Liver (tissue), 9 donors: ENCODE measurements around the gene BOD1L1. TPM values are rescaled to one million over a fixed set of nuclear protein-coding genes. Genes with fewer than 3 reads are reported as not detected.

Experiments
- DNase-seq: peaks from one replicate; pipeline ENCODE4 v3.0.0-alpha.2; 2017; ENCODE audit warnings: low spot score
- H3K27ac ChIP-seq, 2 donors: one replicate each; pipeline ENCODE4 v1.7.0; 2013; ENCODE audit warnings: inconsistent platforms in 2 of 2, low read length in 2 of 2, control low read depth in 1 of 2, low read depth in 1 of 2, mild to moderate bottlenecking in 1 of 2
- H3K27me3 ChIP-seq, 4 donors: one replicate each; pipeline versions ENCODE4 v1.6.1 to v1.7.0; 2013; ENCODE audit warnings: low read length in 3 of 4, inconsistent platforms in 1 of 4, mild to moderate bottlenecking in 1 of 4, moderate library complexity in 1 of 4; ENCODE audit not compliant: control insufficient read depth in 4 of 4, insufficient read depth in 4 of 4
- H3K36me3 ChIP-seq, 4 donors: one replicate each; pipeline versions ENCODE4 v1.6.1 to v1.7.0; 2013; ENCODE audit warnings: low read length in 3 of 4, mild to moderate bottlenecking in 3 of 4, low read depth in 1 of 4, moderate library complexity in 1 of 4; ENCODE audit not compliant: control insufficient read depth in 4 of 4, insufficient read depth in 3 of 4
- H3K4me1 ChIP-seq, 4 donors: one replicate each; pipeline versions ENCODE4 v1.6.1 to v1.7.0; 2013; ENCODE audit warnings: low read length in 3 of 4, mild to moderate bottlenecking in 3 of 4, moderate library complexity in 1 of 4; ENCODE audit not compliant: control insufficient read depth in 4 of 4, insufficient read depth in 4 of 4
- H3K4me3 ChIP-seq, 3 donors: one replicate each; pipeline versions ENCODE4 v1.6.1 to v1.7.0; 2013; ENCODE audit warnings: low read length in 3 of 3, control low read depth in 1 of 3, low read depth in 1 of 3, mild to moderate bottlenecking in 1 of 3
- H3K9ac ChIP-seq, 2 donors: one replicate each; pipeline ENCODE4 v1.7.0; 2013; ENCODE audit warnings: low read length in 2 of 2, mild to moderate bottlenecking in 2 of 2, moderate library complexity in 2 of 2, control low read depth in 1 of 2, low read depth in 1 of 2
- H3K9me3 ChIP-seq, 4 donors: one replicate each; pipeline versions ENCODE4 v1.6.1 to v1.7.0; 2013; ENCODE audit warnings: low read length in 3 of 4; ENCODE audit not compliant: control insufficient read depth in 4 of 4
- EGR1 ChIP-seq, 2 donors: IDR thresholded peaks; 2 replicates each; pipeline ENCODE4 v1.6.1; 2016 to 2018; ENCODE audit warnings: antibody characterized with exemption in 2 of 2, low read depth in 2 of 2
- FOXA1 ChIP-seq: IDR thresholded peaks from 2 replicates; pipeline ENCODE4 v1.6.1; 2016; ENCODE audit warnings: antibody characterized with exemption
- FOXA2 ChIP-seq: IDR thresholded peaks from 2 replicates; pipeline ENCODE4 v1.6.1; 2016; ENCODE audit warnings: antibody characterized with exemption
- HNF4A ChIP-seq, 2 donors: conservative IDR thresholded peaks; 2 replicates each; pipeline ENCODE4 v1.6.1; 2016; ENCODE audit warnings: antibody characterized with exemption in 2 of 2, mild to moderate bottlenecking in 2 of 2
- HNF4G ChIP-seq: IDR thresholded peaks from 2 replicates; pipeline ENCODE4 v1.6.1; 2016; ENCODE audit warnings: antibody characterized with exemption
- JUND ChIP-seq, 2 donors: IDR thresholded peaks; 2 replicates each; pipeline ENCODE4 v1.6.1; 2016; ENCODE audit warnings: antibody characterized with exemption in 2 of 2
- NR2F2 ChIP-seq: IDR thresholded peaks from 2 replicates; pipeline ENCODE4 v1.6.1; 2016; ENCODE audit warnings: antibody characterized with exemption
- RAD21 ChIP-seq, 2 donors: IDR thresholded peaks; 2 replicates each; pipeline ENCODE4 v1.6.1; 2016; ENCODE audit warnings: antibody characterized with exemption in 2 of 2, mild to moderate bottlenecking in 2 of 2
- SP1 ChIP-seq: IDR thresholded peaks from 2 replicates; pipeline ENCODE4 v1.6.1; 2018; ENCODE audit warnings: antibody characterized with exemption, mild to moderate bottlenecking
- TAF1 ChIP-seq: conservative IDR thresholded peaks from 2 replicates; pipeline ENCODE4 v1.6.1; 2016; ENCODE audit warnings: antibody characterized with exemption, mild to moderate bottlenecking
- YY1 ChIP-seq: IDR thresholded peaks from 2 replicates; pipeline ENCODE4 v1.6.1; 2016; ENCODE audit warnings: antibody characterized with exemption, mild to moderate bottlenecking
- ZBTB33 ChIP-seq: IDR thresholded peaks from 2 replicates; pipeline ENCODE4 v1.6.1; 2016; ENCODE audit warnings: antibody characterized with exemption
- WGBS: extraction: QIAGEN DNeasy Blood & Tissue Kit; methylation state at CpG from one replicate; pipeline ENCODE4 v1.1.7; 2013; 5-methylcytosine and 5-hydroxymethylcytosine counted together
- polyA plus RNA-seq, 2 donors: library from polyadenylated mRNA; stranded (reverse) in 1 of 2; unstranded in 1 of 2; fragments of 200-250 nt in 1 of 2; fragments of >200 nt in 1 of 2; fragmentation: Nextera tagmentation in 1 of 2; extraction: Ambion mirVana in 1 of 2; gene quantifications; one replicate each; pipeline versions ENCODE4 v1.2.1 to v1.2.3, GENCODE V29; 2013 to 2015
- total RNA-seq, 2 donors: library from RNA; depleted of rRNA; stranded (reverse); fragments of >200 nt; gene quantifications; one replicate each; pipeline ENCODE4 v1.2.3, GENCODE V29; 2014
- TF ChIP-seq, protein P1 (sequence below): IDR thresholded peaks from 2 replicates; pipeline ENCODE4 v1.6.1; 2016; ENCODE audit warnings: antibody characterized with exemption
- TF ChIP-seq, protein P2 (sequence below): fragments of 150-350 bp; IDR thresholded peaks from 2 replicates; pipeline ENCODE4 v1.5.1; 2017; ENCODE audit warnings: improper control_type of control experiment, low read depth, low read length; ENCODE audit not compliant: missing input control
- TF ChIP-seq, protein P3 (sequence below): IDR thresholded peaks from 2 replicates; pipeline ENCODE4 v1.6.1; 2016; ENCODE audit warnings: antibody characterized with exemption
- TF ChIP-seq, protein P4 (sequence below): IDR thresholded peaks from 2 replicates; pipeline ENCODE4 v1.6.1; 2016; ENCODE audit warnings: antibody characterized with exemption, mild to moderate bottlenecking
- donor health status: healthy.
- donor health status: healthy.
- donor health status: healthy.
- donor health status: healthy.
- donor health status: healthy.

BOD1L1 gene
- total and polyA plus RNA-seq, 4 donors = 4.1 to 19.2 (median 10.2) TPM

GRCh38 chr4:13605330-13605729 is 22.2 kb downstream of the BOD1L1 start (continued):
- TF ChIP-seq JUND (IDR thresholded peaks at IDR 0.05) (no peak), NR2F2 (no peak), HNF4G (no peak), SP1 (no peak), FOXA2 (no peak)
- TF ChIP-seq, protein P1, sequence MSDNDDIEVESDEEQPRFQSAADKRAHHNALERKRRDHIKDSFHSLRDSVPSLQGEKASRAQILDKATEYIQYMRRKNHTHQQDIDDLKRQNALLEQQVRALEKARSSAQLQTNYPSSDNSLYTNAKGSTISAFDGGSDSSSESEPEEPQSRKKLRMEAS = no peak

DNA sequence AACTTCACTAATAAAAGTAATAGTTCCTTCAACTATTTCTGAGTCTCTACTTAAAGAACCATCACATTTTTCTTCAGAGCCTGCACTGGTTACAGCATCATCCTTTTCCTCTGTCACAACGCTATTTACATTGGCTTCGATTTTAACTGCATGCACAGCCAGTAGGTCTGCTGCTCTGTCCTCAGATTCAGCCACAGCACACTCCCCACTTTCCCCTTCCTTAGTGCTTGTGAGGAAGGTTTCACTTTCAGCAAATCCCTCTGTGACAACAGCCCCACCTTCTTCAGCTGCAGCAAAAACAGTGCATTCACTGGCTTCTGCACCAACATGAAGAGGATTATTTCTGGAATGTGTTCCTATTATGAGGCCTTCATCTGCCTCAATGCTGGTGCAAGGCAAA is 25.7 kb downstream of the BOD1L1 start:
- WGBS = 94% methylated on average over 2 of the region's 2 CpGs
- no peak for DNase-seq
- Histone ChIP-seq H3K9ac (no peak overlapping the region), H3K4me3 (no peak overlapping the region), H3K9me3 (no peaks in the 10 kb centered on the region), H3K27ac (no peak overlapping the region), H3K4me1 (no peaks in the 10 kb centered on the region), H3K36me3 (peaks cover 6 to 54% (median 38%) of the 10 kb centered on the region in 4 donors), H3K27me3 (no peaks in the 10 kb centered on the region)
- TF ChIP-seq, protein P1 = no peak
- TF ChIP-seq TAF1 = no peak
- no peak for TF ChIP-seq JUND (IDR thresholded peaks at IDR 0.05)
- TF ChIP-seq RAD21 (IDR thresholded peaks at IDR 0.05) = no peak
- no peak for TF ChIP-seq ZBTB33
- TF ChIP-seq SP1 = no peak
- TF ChIP-seq YY1 = no peak
- TF ChIP-seq, protein P2, sequence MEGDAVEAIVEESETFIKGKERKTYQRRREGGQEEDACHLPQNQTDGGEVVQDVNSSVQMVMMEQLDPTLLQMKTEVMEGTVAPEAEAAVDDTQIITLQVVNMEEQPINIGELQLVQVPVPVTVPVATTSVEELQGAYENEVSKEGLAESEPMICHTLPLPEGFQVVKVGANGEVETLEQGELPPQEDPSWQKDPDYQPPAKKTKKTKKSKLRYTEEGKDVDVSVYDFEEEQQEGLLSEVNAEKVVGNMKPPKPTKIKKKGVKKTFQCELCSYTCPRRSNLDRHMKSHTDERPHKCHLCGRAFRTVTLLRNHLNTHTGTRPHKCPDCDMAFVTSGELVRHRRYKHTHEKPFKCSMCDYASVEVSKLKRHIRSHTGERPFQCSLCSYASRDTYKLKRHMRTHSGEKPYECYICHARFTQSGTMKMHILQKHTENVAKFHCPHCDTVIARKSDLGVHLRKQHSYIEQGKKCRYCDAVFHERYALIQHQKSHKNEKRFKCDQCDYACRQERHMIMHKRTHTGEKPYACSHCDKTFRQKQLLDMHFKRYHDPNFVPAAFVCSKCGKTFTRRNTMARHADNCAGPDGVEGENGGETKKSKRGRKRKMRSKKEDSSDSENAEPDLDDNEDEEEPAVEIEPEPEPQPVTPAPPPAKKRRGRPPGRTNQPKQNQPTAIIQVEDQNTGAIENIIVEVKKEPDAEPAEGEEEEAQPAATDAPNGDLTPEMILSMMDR = no peak

- H3K36me3 ChIP-seq = peaks cover 6 to 57% (median 38%) of the 10 kb centered on the region in 4 donors
These were observed 26.5 kb downstream of the BOD1L1 start for GRCh38 chr4:13601048-13601447.

More at GRCh38 chr4:13601048-13601447, 26.5 kb downstream of the BOD1L1 start:
- no peak for TF ChIP-seq JUND (IDR thresholded peaks at IDR 0.05)
- no peak for TF ChIP-seq HNF4G
- no peak for TF ChIP-seq NR2F2
- no peak for TF ChIP-seq FOXA1
- TF ChIP-seq, protein P2 = no peak
- TF ChIP-seq TAF1 = no peak
- TF ChIP-seq, protein P3, sequence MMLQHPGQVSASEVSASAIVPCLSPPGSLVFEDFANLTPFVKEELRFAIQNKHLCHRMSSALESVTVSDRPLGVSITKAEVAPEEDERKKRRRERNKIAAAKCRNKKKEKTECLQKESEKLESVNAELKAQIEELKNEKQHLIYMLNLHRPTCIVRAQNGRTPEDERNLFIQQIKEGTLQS = no peak
- TF ChIP-seq, protein P1 = no peak
- no peak for TF ChIP-seq SP1
- TF ChIP-seq HNF4A (conservative IDR thresholded peaks at IDR 0.05) = no peak
- no peak for TF ChIP-seq EGR1 (IDR thresholded peaks at IDR 0.05; ENCODE audit: low read depth in 2 of 2)
- TF ChIP-seq ZBTB33 = no peak
- TF ChIP-seq, protein P4, sequence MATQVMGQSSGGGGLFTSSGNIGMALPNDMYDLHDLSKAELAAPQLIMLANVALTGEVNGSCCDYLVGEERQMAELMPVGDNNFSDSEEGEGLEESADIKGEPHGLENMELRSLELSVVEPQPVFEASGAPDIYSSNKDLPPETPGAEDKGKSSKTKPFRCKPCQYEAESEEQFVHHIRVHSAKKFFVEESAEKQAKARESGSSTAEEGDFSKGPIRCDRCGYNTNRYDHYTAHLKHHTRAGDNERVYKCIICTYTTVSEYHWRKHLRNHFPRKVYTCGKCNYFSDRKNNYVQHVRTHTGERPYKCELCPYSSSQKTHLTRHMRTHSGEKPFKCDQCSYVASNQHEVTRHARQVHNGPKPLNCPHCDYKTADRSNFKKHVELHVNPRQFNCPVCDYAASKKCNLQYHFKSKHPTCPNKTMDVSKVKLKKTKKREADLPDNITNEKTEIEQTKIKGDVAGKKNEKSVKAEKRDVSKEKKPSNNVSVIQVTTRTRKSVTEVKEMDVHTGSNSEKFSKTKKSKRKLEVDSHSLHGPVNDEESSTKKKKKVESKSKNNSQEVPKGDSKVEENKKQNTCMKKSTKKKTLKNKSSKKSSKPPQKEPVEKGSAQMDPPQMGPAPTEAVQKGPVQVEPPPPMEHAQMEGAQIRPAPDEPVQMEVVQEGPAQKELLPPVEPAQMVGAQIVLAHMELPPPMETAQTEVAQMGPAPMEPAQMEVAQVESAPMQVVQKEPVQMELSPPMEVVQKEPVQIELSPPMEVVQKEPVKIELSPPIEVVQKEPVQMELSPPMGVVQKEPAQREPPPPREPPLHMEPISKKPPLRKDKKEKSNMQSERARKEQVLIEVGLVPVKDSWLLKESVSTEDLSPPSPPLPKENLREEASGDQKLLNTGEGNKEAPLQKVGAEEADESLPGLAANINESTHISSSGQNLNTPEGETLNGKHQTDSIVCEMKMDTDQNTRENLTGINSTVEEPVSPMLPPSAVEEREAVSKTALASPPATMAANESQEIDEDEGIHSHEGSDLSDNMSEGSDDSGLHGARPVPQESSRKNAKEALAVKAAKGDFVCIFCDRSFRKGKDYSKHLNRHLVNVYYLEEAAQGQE = no peak
- TF ChIP-seq RAD21 (IDR thresholded peaks at IDR 0.05) = no peak
- no peak for TF ChIP-seq FOXA2
- TF ChIP-seq YY1 = no peak
- Histone ChIP-seq H3K9ac (no peak overlapping the region), H3K4me3 (no peak overlapping the region), H3K4me1 (no peaks in the 10 kb centered on the region), H3K27ac (no peak overlapping the region), H3K9me3 (no peaks in the 10 kb centered on the region), H3K27me3 (no peaks in the 10 kb centered on the region)
- 95% methylated on average over 3 of the region's 3 CpGs for WGBS
- no peak for DNase-seq
